Ishikawa (cell line): ENCODE results near the gene WWC1.

Source experiments
- CEBPB ChIP-seq: IDR thresholded peaks from 2 replicates; pipeline ENCODE4 v1.6.1; 2012
- CREB1 ChIP-seq: IDR thresholded peaks from 2 replicates; pipeline ENCODE4 v1.6.1; 2012; ENCODE audit warnings: low read depth
- EGR1 ChIP-seq: IDR thresholded peaks from 2 replicates; pipeline ENCODE4 v1.6.1; 2012
- EP300 ChIP-seq: IDR thresholded peaks from 2 replicates; pipeline ENCODE4 v1.6.1; 2012; ENCODE audit warnings: borderline replicate concordance
- FOXM1 ChIP-seq: IDR thresholded peaks from 2 replicates; pipeline ENCODE4 v1.6.1; 2012; ENCODE audit warnings: low read depth, borderline replicate concordance
- MAX ChIP-seq: IDR thresholded peaks from 2 replicates; pipeline ENCODE4 v1.6.1; 2012
- NFIC ChIP-seq: IDR thresholded peaks from 2 replicates; pipeline ENCODE4 v1.6.1; 2012
- RAD21 ChIP-seq: IDR thresholded peaks from 2 replicates; pipeline ENCODE4 v1.6.1; 2012; ENCODE audit warnings: low read depth
- REST ChIP-seq: IDR thresholded peaks from 2 replicates; pipeline ENCODE4 v1.6.1; 2012; ENCODE audit warnings: low read depth, mild to moderate bottlenecking
- TAF1 ChIP-seq: IDR thresholded peaks from 2 replicates; pipeline ENCODE4 v1.6.1; 2012; ENCODE audit warnings: low read depth, mild to moderate bottlenecking
- TCF12 ChIP-seq: IDR thresholded peaks from 2 replicates; pipeline ENCODE4 v1.6.1; 2012; ENCODE audit warnings: low read depth
- TEAD4 ChIP-seq: IDR thresholded peaks from 2 replicates; pipeline ENCODE4 v1.6.1; 2012
- USF1 ChIP-seq: IDR thresholded peaks from 2 replicates; pipeline ENCODE4 v1.6.1; 2012
- YY1 ChIP-seq: IDR thresholded peaks from 2 replicates; pipeline ENCODE4 v1.6.1; 2012; ENCODE audit warnings: low read depth
- ZBTB7A ChIP-seq: IDR thresholded peaks from 2 replicates; pipeline ENCODE4 v1.6.1; 2012; ENCODE audit warnings: low read depth

The WWC1 gene

DNA sequence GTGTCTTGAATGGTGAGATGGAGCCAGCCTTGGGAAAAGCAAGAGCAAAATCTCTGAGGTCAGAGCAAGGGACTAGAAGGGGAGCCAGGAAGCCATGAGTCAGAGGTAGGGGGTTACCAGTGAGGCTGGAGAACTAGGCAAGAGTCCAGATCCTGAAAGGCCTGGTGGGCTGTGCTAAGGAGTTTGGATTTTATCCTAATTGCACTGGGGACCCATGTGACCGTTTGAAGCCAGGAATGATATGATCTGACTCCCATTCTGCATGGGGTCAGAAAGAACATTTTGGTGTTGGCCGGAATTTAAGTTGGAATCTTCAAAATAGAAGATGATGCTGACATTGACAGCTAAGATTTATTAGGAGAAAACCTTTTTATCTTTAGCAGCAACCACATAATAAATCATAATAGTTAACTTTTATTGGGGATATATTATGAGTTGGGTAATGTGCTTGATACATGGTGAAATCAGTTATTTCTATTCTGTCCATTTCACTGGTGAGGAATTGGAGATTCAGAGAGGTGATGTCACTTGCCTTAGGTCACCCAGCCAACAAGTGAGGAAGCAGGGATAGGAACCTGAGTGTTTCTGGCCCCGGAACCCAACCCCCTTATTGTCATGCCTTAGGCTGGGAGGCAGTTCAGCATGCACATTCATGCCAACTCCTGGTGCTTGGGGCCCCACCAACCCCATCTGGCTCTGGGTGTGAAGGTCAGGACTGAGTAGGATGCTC lies 133.3 kb downstream of the WWC1 start:
- TF ChIP-seq USF1 (no peak), MAX (no peak), CEBPB (no peak), CREB1 (no peak), ZBTB7A (no peak), TEAD4 (no peak), FOXM1 (no peak), EGR1 (no peak), TCF12 (no peak), YY1 (no peak), TAF1 (no peak), EP300 (no peak), NFIC (no peak), RAD21 (no peak), REST (no peak)

GRCh38 chr5:168426007-168426863 lies 134.8 kb downstream of the WWC1 start:
- TF ChIP-seq FOXM1 (no peak), MAX (no peak), YY1 (no peak), USF1 (no peak), TEAD4 (no peak), CEBPB (no peak)

DNA sequence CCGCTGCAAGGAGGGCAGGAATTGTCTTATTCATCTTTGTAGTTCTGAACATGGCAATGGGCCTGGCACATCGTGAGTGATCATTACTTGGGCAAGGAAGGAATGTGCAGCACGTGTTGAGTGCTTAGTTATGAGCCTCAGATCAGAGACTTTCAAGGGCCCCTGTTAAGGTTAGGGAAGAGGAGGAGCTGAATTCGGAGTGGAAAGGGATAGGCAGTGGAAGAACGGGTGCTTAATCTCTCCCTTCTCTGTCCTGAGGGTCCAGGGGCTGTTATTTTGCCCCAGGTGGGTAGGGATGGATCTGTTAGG lies 135.4 kb downstream of the WWC1 start:
- TF ChIP-seq EGR1: no peak
- TF ChIP-seq TCF12: no peak
- TF ChIP-seq CEBPB: no peak
- TF ChIP-seq TEAD4: no peak
- no peak for TF ChIP-seq ZBTB7A
- no peak for TF ChIP-seq FOXM1
- TF ChIP-seq CREB1: no peak

- TF ChIP-seq TAF1 (no peak), RAD21 (no peak)
These were observed 135.8 kb downstream of the WWC1 start for GRCh38 chr5:168427224-168427623.

DNA sequence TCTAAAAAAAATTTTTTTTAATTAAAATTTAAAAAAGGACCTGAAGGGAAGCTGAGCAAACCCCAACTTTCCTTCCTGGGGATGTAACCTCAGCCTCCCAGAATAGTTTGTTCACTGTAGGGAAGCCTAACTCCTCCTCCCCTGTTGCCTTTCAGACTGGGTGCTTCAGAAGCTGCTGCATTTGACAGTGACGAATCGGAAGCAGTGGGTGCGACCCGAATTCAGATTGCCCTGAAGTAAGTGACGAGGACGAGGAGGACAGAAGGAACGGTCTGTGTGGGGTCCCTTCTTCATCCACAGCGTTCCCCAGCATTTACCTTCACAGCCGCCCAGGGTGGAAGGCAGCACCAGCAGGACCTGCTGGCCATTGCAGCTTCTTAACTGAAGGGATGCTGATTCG lies 137.1 kb downstream of the WWC1 start:
- no peak for TF ChIP-seq TEAD4
- no peak for TF ChIP-seq REST
- no peak for TF ChIP-seq USF1
- TF ChIP-seq EP300: no peak

GRCh38 chr5:168430296-168430695 lies 138.9 kb downstream of the WWC1 start:
- no peak for TF ChIP-seq EP300
- TF ChIP-seq TEAD4: no peak
- TF ChIP-seq CEBPB: no peak
- TF ChIP-seq TAF1: no peak
- no peak for TF ChIP-seq REST
- TF ChIP-seq NFIC: no peak
- TF ChIP-seq USF1: no peak
- TF ChIP-seq TCF12: no peak
- no peak for TF ChIP-seq EGR1
